Psoas muscle (tissue), 8 donors: ENCODE data around the gene FLAD1. TPM values are rescaled to one million over a fixed set of nuclear protein-coding genes. Genes with fewer than 3 reads are reported as not detected.

Source experiments
- ATAC-seq, 4 donors: fragments of 200-7000 bp; cut with Tn5 transposase; one replicate each; pipeline ENCODE4 v1.9.1; 2020; ENCODE audit warnings: moderate library complexity in 3 of 4, mild to moderate bottlenecking in 2 of 4
- DNase-seq, 2 donors: peaks; one replicate each; pipeline ENCODE4 v3.0.0-alpha.2; 2020
- H3K27ac ChIP-seq: fragments of 200-600 bp; one replicate; pipeline ENCODE4 v1.8.0; 2022
- H3K27me3 ChIP-seq, 3 donors: fragments of 200-600 bp in 1 of 3; one replicate each; pipeline versions ENCODE4 v1.6.1 to v1.8.0; 2013 to 2022; ENCODE audit warnings: low read length in 2 of 3, mild to moderate bottlenecking in 2 of 3, moderate library complexity in 1 of 3; ENCODE audit not compliant: insufficient read depth in 3 of 3
- H3K36me3 ChIP-seq, 2 donors: fragments of 200-600 bp in 1 of 2; one replicate each; pipeline versions ENCODE4 v1.6.1 to v1.8.0; 2013 to 2022; ENCODE audit warnings: low read depth in 1 of 2, mild to moderate bottlenecking in 1 of 2, moderate library complexity in 1 of 2; ENCODE audit not compliant: insufficient read depth in 1 of 2
- H3K4me1 ChIP-seq: fragments of 200-600 bp; one replicate; pipeline ENCODE4 v1.8.0; 2022
- H3K4me3 ChIP-seq: fragments of 200-600 bp; one replicate; pipeline ENCODE4 v1.8.0; 2022; ENCODE audit warnings: mild to moderate bottlenecking
- H3K9me3 ChIP-seq: fragments of 200-600 bp; one replicate; pipeline ENCODE4 v1.8.0; 2022
- CTCF ChIP-seq: fragments of 200-600 bp; IDR thresholded peaks from one replicate; pipeline ENCODE4 v1.8.0; 2022; ENCODE audit warnings: antibody characterized with exemption
- WGBS, 3 donors: extraction: QIAGEN DNeasy Blood & Tissue Kit; methylation state at CpG; one replicate each; pipeline versions ENCODE4 v1.1.6 to v1.1.7; 2013; 5-methylcytosine and 5-hydroxymethylcytosine counted together
- intact Hi-C, 2 donors: fragments of 100-400 bp; cut with DNase I; formaldehyde crosslinking; loops; one replicate each; pipeline versions ENCODE4 v1.11.0 to v1.14.2; 2022
- polyA plus RNA-seq, 3 donors: library from polyadenylated mRNA; stranded (reverse); fragments of 200-250 nt; gene quantifications; one replicate each; pipeline ENCODE4 v1.2.3, GENCODE V29; 2013
- total RNA-seq, 4 donors: library from RNA; stranded (reverse); fragmentation: NEBNext Ultra II Directional in 2 of 4; extraction: Animal tissue kit (Norgen Biotek cat#: 25700) in 2 of 4; gene quantifications; one replicate each; pipeline versions ENCODE4 v1.2.1 to v1.2.4, GENCODE V29; 2021 to 2023
- donor health status: healthy with polysubstance abuse.
- donor health status: DM: no; HTN: no; CAD: no; lungs with moderate emphysema.
- donor health status: Bipolar disorder and iron deficiency.
- donor health status: healthy.
- donor health status: DM: yes; HTN: yes; CAD: no.
- donor health status: DM: no; HTN: no; CAD: no.
- donor health status: DM: no; HTN: no; CAD: no.
- donor health status: DM: yes; HTN: yes; CAD: no.

FLAD1 gene
- total and polyA plus RNA-seq, 7 donors, result 24.5 to 52.7 (median 34.9) TPM

- Histone ChIP-seq H3K27ac (no peak overlapping the region), H3K4me1 (no peaks in the 10 kb centered on the region), H3K4me3 (no peak overlapping the region), H3K9me3 (no peaks in the 10 kb centered on the region), H3K36me3 (no peaks in the 10 kb centered on the region), H3K27me3 (no peaks in the 10 kb centered on the region)
- ATAC-seq, result peak; percentile 37 to 74 (median 56)
- no peak for TF ChIP-seq CTCF
- intact Hi-C loops, result no loop called here
- WGBS, 3 donors, result 83 to 89% (median 84%) methylated on average over 6 of the region's 6 CpGs
- no peak for DNase-seq
Measured at GRCh38 chr1:155026588-155026987, 43.4 kb downstream of the FLAD1 start.

- no peak for ATAC-seq
- no peaks in the 10 kb centered on the region for H3K4me1 ChIP-seq
- TF ChIP-seq CTCF, result no peak
- no peak overlapping the region for H3K27ac ChIP-seq
- H3K36me3 ChIP-seq, result no peaks in the 10 kb centered on the region
- H3K9me3 ChIP-seq, result no peaks in the 10 kb centered on the region
- no peak for DNase-seq
- intact Hi-C loops, result no loop called here
- H3K27me3 ChIP-seq, result no peaks in the 10 kb centered on the region
- 78 to 84% (median 83%) methylated on average over 14 to 16 of the region's 16 CpGs for WGBS, 3 donors
- no peak overlapping the region for H3K4me3 ChIP-seq
Measured at GRCh38 chr1:155029513-155030242, 46.5 kb downstream of the FLAD1 start.

GRCh38 chr1:155030243-155030795 is 47.2 kb downstream of the FLAD1 start:
- ATAC-seq (no peak), DNase-seq (peak in 1 of 2 donors; percentile 52)
- Histone ChIP-seq H3K9me3 (no peaks in the 10 kb centered on the region), H3K4me3 (no peak overlapping the region), H3K27me3 (no peaks in the 10 kb centered on the region), H3K27ac (no peak overlapping the region), H3K4me1 (no peaks in the 10 kb centered on the region), H3K36me3 (no peaks in the 10 kb centered on the region)
- WGBS, 3 donors, result 81 to 91% (median 86%) methylated on average over 15 of the region's 15 CpGs
- no peak for TF ChIP-seq CTCF
- intact Hi-C loops, result no loop called here

GRCh38 chr1:155030899-155031298 is 47.8 kb downstream of the FLAD1 start:
- no peak overlapping the region for H3K4me3 ChIP-seq
- DNase-seq (no peak), ATAC-seq (no peak)
- H3K27ac ChIP-seq, result no peak overlapping the region
- H3K36me3 ChIP-seq, result no peaks in the 10 kb centered on the region
- TF ChIP-seq CTCF, result no peak
- WGBS, 3 donors, result 76 to 78% (median 76%) methylated on average over 11 of the region's 11 CpGs
- no peaks in the 10 kb centered on the region for H3K9me3 ChIP-seq
- no peaks in the 10 kb centered on the region for H3K27me3 ChIP-seq
- intact Hi-C loops, result no loop called here
- no peaks in the 10 kb centered on the region for H3K4me1 ChIP-seq
